ENCODE measurements around the gene LRRC46. TPM values are rescaled to one million over a fixed set of nuclear protein-coding genes. Genes with fewer than 3 reads are reported as not detected.

Gene LRRC46
- total and polyA plus RNA-seq, 2 of the 13 experiments (the other 11 are each of a cell fraction or from before 2014, with no cell fraction given) = 0.09 TPM

DNA sequence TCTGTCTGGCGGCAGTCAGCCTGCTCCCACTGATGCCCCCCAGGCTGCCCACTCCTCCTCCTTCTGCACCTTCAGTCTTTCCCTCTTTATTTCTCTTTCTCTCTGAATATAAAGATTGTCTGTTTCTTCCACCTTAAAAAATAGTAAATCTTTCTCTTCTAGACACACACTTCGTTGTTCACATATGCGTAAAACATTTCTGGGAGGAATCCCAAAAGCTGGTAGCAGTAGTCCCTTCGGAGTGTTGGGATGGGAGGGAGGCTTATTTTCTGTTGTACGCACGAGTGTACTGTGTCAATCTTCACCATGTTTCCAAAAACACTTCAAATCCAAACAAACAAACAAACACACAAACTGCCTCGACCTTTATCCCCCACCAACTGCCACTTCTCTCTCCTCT lies 19.8 kb upstream of the LRRC46 start:
- H3K4me1 ChIP-seq (ENCODE audit: insufficient read depth, low read length) = peaks cover 12% of the 10 kb centered on the region
- FAIRE-seq = no peak
- intact Hi-C loops (cut with micrococcal nuclease; ENCODE audit: unreplicated experiment) = no loop called here

More for the DNA sequence above, 19.8 kb upstream of the LRRC46 start:
- in situ Hi-C loops (cut with HindIII; ENCODE audit: extremely low pct_ligation_motif_present, low pct_unique_long_range_greater_than_20kb) = no loop called here
- ChIA-PET POLR2A (no interaction called here), CTCF (ENCODE audit: low intra/inter-chr PET ratio, low total read pairs) (no interaction called here)
- Histone ChIP-seq H4K20me1 (ENCODE audit: insufficient read depth, low read length) (no peaks in the 10 kb centered on the region), H3K36me3 (replicated peaks in 1 of 2; ENCODE audit: control insufficient read depth in 1 of 2, insufficient read depth in 2 of 2, low read length in 2 of 2) (peaks cover 15 to 20% of the 10 kb centered on the region in 2 experiments; a peak in 4 of 5 replicates), H2AFZ (ENCODE audit: low read length) (no peak overlapping the region), H3K4me2 (ENCODE audit: low read depth, low read length) (no peak overlapping the region), H3K27ac (ENCODE audit: extremely low read length, insufficient read depth, low read length) (no peak overlapping the region), H3K79me2 (ENCODE audit: insufficient read depth, low read length) (no peaks in the 10 kb centered on the region), H3K27me3 (ENCODE audit: control insufficient read depth in 1 of 2, insufficient read depth in 2 of 2, low read length in 2 of 2) (no peaks in the 10 kb centered on the region), H3K9me3 (ENCODE audit: low read length) (no peaks in the 10 kb centered on the region), H3K4me3 (replicated peaks in 1 of 3; ENCODE audit: insufficient read depth in 1 of 3, low read depth in 2 of 3, low read length in 3 of 3) (no peak overlapping the region), H3K9ac (ENCODE audit: insufficient read depth, low read depth, low read length) (no peak overlapping the region)
- TF ChIP-seq TP53 (CRISPR knock-in tag; conservative IDR thresholded peaks at IDR 0.05) (no peak), SOX6 (IDR thresholded peaks at IDR 0.05) (no peak), SOX6 (CRISPR knock-in tag; IDR thresholded peaks at IDR 0.05) (no peak), ZFY (CRISPR knock-in tag; IDR thresholded peaks at IDR 0.05) (no peak), ZFP90 (CRISPR knock-in tag; IDR thresholded peaks at IDR 0.05; ENCODE audit: borderline replicate concordance) (no peak), HNRNPH1 (optimal IDR thresholded peaks at IDR 0.05; ENCODE audit: low read depth, low read length) (no peak), KLF13 (CRISPR knock-in tag; IDR thresholded peaks at IDR 0.05) (no peak), DMAP1 (CRISPR knock-in tag; IDR thresholded peaks at IDR 0.05) (no peak), NR2C2 (CRISPR knock-in tag; IDR thresholded peaks at IDR 0.05; ENCODE audit: borderline replicate concordance) (no peak), ZIK1 (CRISPR knock-in tag; IDR thresholded peaks at IDR 0.05; ENCODE audit: borderline replicate concordance, low read depth) (no peak), ZNF850 (CRISPR knock-in tag; conservative IDR thresholded peaks at IDR 0.05) (no peak), NONO (IDR thresholded peaks at IDR 0.05) (no peak), NONO (CRISPR knock-in tag; conservative IDR thresholded peaks at IDR 0.05) (no peak), ZNF292 (CRISPR knock-in tag; IDR thresholded peaks at IDR 0.05; ENCODE audit: borderline replicate concordance, low read depth) (no peak), RBM22 (optimal IDR thresholded peaks at IDR 0.05; ENCODE audit: low read length) (no peak), ATF7-NPFF (CRISPR knock-in tag; IDR thresholded peaks at IDR 0.05; ENCODE audit: low read depth) (no peak)
- TF ChIP-seq, protein P1, sequence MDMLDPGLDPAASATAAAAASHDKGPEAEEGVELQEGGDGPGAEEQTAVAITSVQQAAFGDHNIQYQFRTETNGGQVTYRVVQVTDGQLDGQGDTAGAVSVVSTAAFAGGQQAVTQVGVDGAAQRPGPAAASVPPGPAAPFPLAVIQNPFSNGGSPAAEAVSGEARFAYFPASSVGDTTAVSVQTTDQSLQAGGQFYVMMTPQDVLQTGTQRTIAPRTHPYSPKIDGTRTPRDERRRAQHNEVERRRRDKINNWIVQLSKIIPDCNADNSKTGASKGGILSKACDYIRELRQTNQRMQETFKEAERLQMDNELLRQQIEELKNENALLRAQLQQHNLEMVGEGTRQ (IDR thresholded peaks at IDR 0.05; ENCODE audit: low read depth, low read length) = no peak
- TF ChIP-seq, protein P1 (CRISPR knock-in tag; IDR thresholded peaks at IDR 0.05; ENCODE audit: borderline replicate concordance) = no peak
- TF ChIP-seq, protein P2, sequence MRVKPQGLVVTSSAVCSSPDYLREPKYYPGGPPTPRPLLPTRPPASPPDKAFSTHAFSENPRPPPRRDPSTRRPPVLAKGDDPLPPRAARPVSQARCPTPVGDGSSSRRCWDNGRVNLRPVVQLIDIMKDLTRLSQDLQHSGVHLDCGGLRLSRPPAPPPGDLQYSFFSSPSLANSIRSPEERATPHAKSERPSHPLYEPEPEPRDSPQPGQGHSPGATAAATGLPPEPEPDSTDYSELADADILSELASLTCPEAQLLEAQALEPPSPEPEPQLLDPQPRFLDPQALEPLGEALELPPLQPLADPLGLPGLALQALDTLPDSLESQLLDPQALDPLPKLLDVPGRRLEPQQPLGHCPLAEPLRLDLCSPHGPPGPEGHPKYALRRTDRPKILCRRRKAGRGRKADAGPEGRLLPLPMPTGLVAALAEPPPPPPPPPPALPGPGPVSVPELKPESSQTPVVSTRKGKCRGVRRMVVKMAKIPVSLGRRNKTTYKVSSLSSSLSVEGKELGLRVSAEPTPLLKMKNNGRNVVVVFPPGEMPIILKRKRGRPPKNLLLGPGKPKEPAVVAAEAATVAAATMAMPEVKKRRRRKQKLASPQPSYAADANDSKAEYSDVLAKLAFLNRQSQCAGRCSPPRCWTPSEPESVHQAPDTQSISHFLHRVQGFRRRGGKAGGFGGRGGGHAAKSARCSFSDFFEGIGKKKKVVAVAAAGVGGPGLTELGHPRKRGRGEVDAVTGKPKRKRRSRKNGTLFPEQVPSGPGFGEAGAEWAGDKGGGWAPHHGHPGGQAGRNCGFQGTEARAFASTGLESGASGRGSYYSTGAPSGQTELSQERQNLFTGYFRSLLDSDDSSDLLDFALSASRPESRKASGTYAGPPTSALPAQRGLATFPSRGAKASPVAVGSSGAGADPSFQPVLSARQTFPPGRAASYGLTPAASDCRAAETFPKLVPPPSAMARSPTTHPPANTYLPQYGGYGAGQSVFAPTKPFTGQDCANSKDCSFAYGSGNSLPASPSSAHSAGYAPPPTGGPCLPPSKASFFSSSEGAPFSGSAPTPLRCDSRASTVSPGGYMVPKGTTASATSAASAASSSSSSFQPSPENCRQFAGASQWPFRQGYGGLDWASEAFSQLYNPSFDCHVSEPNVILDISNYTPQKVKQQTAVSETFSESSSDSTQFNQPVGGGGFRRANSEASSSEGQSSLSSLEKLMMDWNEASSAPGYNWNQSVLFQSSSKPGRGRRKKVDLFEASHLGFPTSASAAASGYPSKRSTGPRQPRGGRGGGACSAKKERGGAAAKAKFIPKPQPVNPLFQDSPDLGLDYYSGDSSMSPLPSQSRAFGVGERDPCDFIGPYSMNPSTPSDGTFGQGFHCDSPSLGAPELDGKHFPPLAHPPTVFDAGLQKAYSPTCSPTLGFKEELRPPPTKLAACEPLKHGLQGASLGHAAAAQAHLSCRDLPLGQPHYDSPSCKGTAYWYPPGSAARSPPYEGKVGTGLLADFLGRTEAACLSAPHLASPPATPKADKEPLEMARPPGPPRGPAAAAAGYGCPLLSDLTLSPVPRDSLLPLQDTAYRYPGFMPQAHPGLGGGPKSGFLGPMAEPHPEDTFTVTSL (CRISPR knock-in tag; IDR thresholded peaks at IDR 0.05; ENCODE audit: borderline replicate concordance) = no peak
- ATAC-seq = no peak
- no TSS peak for BruUV-seq (replicated peaks)
- no peak for DNase-seq (ENCODE audit: low spot score)
- 94% methylated on average over 7 of the region's 7 CpGs for WGBS (ENCODE audit: low lambda C conversion rate)

Measured in HepG2 (cell line).